ENCODE results near the gene TMEM184C.

DNA sequence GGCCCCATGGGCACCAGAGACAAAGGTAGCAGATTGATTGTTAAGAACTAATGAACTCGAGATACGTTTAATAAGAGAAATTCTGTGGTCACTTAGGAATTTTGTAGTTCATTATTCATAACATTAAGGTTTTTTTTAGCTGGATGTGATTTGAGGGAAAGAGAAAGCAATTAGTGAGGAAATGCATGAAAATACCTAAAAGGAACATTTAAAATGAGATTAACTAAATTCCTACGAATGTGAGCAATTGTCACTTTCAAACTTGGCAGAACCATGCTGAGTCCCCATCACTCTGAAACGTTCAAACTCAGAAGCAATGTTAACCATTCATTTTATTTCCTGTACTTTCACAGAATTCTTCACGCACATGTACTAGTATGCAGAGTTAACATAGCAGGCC is 60.9 kb downstream of the TMEM184C start:
- TF ChIP-seq, protein P1, sequence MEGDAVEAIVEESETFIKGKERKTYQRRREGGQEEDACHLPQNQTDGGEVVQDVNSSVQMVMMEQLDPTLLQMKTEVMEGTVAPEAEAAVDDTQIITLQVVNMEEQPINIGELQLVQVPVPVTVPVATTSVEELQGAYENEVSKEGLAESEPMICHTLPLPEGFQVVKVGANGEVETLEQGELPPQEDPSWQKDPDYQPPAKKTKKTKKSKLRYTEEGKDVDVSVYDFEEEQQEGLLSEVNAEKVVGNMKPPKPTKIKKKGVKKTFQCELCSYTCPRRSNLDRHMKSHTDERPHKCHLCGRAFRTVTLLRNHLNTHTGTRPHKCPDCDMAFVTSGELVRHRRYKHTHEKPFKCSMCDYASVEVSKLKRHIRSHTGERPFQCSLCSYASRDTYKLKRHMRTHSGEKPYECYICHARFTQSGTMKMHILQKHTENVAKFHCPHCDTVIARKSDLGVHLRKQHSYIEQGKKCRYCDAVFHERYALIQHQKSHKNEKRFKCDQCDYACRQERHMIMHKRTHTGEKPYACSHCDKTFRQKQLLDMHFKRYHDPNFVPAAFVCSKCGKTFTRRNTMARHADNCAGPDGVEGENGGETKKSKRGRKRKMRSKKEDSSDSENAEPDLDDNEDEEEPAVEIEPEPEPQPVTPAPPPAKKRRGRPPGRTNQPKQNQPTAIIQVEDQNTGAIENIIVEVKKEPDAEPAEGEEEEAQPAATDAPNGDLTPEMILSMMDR (IDR thresholded peaks at IDR 0.05; ENCODE audit: control extremely low read depth in 1 of 3, insufficient read depth in 1 of 3, low read depth in 1 of 3, low read length in 3 of 3), result no peak
- TF ChIP-seq GABPA (IDR thresholded peaks at IDR 0.05; ENCODE audit: borderline replicate concordance, insufficient read depth, low read length), result no peak
- TF ChIP-seq ZNF274 (IDR thresholded peaks at IDR 0.05; ENCODE audit: borderline replicate concordance, extremely low read depth, low read length), result no peak
- no peak for TF ChIP-seq PHF8 (conservative IDR thresholded peaks at IDR 0.05; ENCODE audit: low read depth, low read length)
- TF ChIP-seq POLR2A (IDR thresholded peaks at IDR 0.05; ENCODE audit: control extremely low read depth in 1 of 2, low read depth in 2 of 2, low read length in 2 of 2), result no peak
- no peak for TF ChIP-seq EZH2 (IDR thresholded peaks at IDR 0.05; ENCODE audit: low read depth, low read length, severe bottlenecking)

Data from H1 (cell line).